Vagina (tissue), 2 donors: ENCODE measurements around the gene ONECUT3.
"Not testable (repeated sequence)": the region's sequence is repeated elsewhere in the genome, so short reads cannot be mapped to it uniquely, and the experiment has no call there.

Experiments
- POLR2A ChIP-seq, 2 donors: fragments of 450-650 bp; IDR thresholded peaks; one replicate each; pipeline ENCODE4 v1.6.1; 2017; ENCODE audit warnings: antibody characterized with exemption in 2 of 2, mild to moderate bottlenecking in 2 of 2, moderate library complexity in 2 of 2
- POLR2AphosphoS5 ChIP-seq, 2 donors: sonication (generic); formaldehyde crosslinking; IDR thresholded peaks; one replicate each; pipeline ENCODE4 v1.9.0; 2017; ENCODE audit warnings: antibody characterized with exemption in 2 of 2, mild to moderate bottlenecking in 2 of 2, low read depth in 1 of 2; ENCODE audit not compliant: insufficient read depth in 1 of 2
- TF ChIP-seq, protein P1 (sequence below), 3 experiments: fragments of 450-650 bp in 2 of 3; fragments of 200-600 bp in 1 of 3; sonication (generic) in 1 of 3; IDR thresholded peaks; one replicate each; pipeline ENCODE4 v1.5.1; 2017 to 2019; ENCODE audit warnings: antibody characterized with exemption in 3 of 3, mild to moderate bottlenecking in 2 of 3, moderate library complexity in 2 of 3

DNA sequence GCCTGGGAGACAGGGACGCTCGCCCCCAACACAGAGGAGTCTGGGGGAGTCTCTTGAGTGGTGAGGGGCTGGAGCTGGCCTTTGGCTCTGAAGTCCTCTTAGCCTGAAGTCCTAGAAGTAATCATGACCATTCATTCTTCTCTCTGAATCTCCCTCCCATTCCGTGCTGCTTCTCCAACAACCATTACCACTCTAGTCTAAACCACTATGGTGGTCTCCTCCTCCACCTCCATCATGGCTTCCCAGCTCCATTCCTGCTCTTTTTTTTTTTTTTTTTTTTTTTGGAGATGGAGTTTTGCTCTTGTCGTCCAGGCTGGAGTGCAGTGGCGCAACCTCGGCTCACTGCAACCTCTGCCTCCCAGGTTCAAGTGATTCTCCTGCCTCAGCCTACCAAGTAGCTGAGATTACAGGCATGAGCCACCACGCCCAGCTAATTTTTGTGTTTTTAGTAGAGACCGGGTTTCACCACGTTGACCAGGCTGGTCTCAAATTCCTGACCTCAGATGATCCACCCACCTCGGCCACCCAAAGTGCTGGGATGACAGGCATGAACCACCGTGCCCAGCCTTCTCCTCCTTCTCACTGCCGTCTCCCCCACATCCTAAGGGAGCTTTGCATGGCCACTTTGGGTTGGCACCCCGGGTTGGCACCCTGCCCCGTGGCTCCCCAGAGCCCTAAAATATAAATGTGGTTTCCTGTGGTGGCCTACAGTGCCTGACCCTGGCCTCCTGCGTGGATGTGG, 7.7 kb downstream of the ONECUT3 start:
- TF ChIP-seq, protein P1, sequence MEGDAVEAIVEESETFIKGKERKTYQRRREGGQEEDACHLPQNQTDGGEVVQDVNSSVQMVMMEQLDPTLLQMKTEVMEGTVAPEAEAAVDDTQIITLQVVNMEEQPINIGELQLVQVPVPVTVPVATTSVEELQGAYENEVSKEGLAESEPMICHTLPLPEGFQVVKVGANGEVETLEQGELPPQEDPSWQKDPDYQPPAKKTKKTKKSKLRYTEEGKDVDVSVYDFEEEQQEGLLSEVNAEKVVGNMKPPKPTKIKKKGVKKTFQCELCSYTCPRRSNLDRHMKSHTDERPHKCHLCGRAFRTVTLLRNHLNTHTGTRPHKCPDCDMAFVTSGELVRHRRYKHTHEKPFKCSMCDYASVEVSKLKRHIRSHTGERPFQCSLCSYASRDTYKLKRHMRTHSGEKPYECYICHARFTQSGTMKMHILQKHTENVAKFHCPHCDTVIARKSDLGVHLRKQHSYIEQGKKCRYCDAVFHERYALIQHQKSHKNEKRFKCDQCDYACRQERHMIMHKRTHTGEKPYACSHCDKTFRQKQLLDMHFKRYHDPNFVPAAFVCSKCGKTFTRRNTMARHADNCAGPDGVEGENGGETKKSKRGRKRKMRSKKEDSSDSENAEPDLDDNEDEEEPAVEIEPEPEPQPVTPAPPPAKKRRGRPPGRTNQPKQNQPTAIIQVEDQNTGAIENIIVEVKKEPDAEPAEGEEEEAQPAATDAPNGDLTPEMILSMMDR (IDR thresholded peaks at IDR 0.05) = not testable (repeated sequence)
- TF ChIP-seq POLR2AphosphoS5 (IDR thresholded peaks at IDR 0.05; ENCODE audit: insufficient read depth in 1 of 2, low read depth in 1 of 2); POLR2A (IDR thresholded peaks at IDR 0.05): not testable (repeated sequence)
